ENCODE results near the gene CNDP2.

CNDP2 gene

GRCh38 chr18:74534150-74534969 is 38.2 kb downstream of the CNDP2 start, which contains the start of gene CNDP1:
Gene CNDP1, plus strand, starts transcription at chr18:74534500. Its CDS starts 168 bp downstream, at chr18:74534668.
- no peak within 1 kb of the TSS for H3K4me3 ChIP-seq (ENCODE audit: low read depth, low read length)
- no peak for TF ChIP-seq CTCF (conservative IDR thresholded peaks at IDR 0.05; ENCODE audit: low read depth, low read length)
- DNase-seq (ENCODE audit: low read depth), result no peak

GRCh38 chr18:74534981-74535649 is 39.0 kb downstream of the CNDP2 start:
- no peak overlapping the region for H3K4me3 ChIP-seq (ENCODE audit: low read depth, low read length)
- DNase-seq (ENCODE audit: low read depth), result no peak
- TF ChIP-seq CTCF (conservative IDR thresholded peaks at IDR 0.05; ENCODE audit: low read depth, low read length), result no peak

- no peak for TF ChIP-seq CTCF (conservative IDR thresholded peaks at IDR 0.05; ENCODE audit: low read depth, low read length)
- no peak overlapping the region for H3K4me3 ChIP-seq (ENCODE audit: low read depth, low read length)
- no peak for DNase-seq (ENCODE audit: low read depth)
Observed at GRCh38 chr18:74539289-74539688, 43.1 kb downstream of the CNDP2 start.

GRCh38 chr18:74540652-74541421 is 44.7 kb downstream of the CNDP2 start:
- H3K4me3 ChIP-seq (ENCODE audit: low read depth, low read length), result no peak overlapping the region
- TF ChIP-seq CTCF (conservative IDR thresholded peaks at IDR 0.05; ENCODE audit: low read depth, low read length), result no peak
- DNase-seq (ENCODE audit: low read depth), result peak; percentile 26

- no peak for TF ChIP-seq CTCF (conservative IDR thresholded peaks at IDR 0.05; ENCODE audit: low read depth, low read length)
- no peak overlapping the region for H3K4me3 ChIP-seq (ENCODE audit: low read depth, low read length)
- no peak for DNase-seq (ENCODE audit: low read depth)
Observed at GRCh38 chr18:74541703-74542555, 45.8 kb downstream of the CNDP2 start.

- TF ChIP-seq CTCF (conservative IDR thresholded peaks at IDR 0.05; ENCODE audit: low read depth, low read length), result no peak
- DNase-seq (ENCODE audit: low read depth), result no peak
- no peak overlapping the region for H3K4me3 ChIP-seq (ENCODE audit: low read depth, low read length)
Observed at GRCh38 chr18:74544898-74545297, 48.7 kb downstream of the CNDP2 start.

All from choroid plexus epithelial cell (primary cell).